Effector memory CD4-positive, alpha-beta T cell (primary cell): ENCODE results near the gene C3orf33.
A peak's percentile ranks its signal among the peaks of the same experiment; 100 is the strongest.
"Not testable (repeated sequence)": the region's sequence is repeated elsewhere in the genome, so short reads cannot be mapped to it uniquely, and the experiment has no call there.

Experiments used
- DNase-seq, 3 donors: peaks; one replicate each; pipeline ENCODE4 v3.0.0-alpha.2; 2020
- H3K27ac ChIP-seq: 2 replicates; pipeline ENCODE4 v1.7.0; 2013; ENCODE audit warnings: mild to moderate bottlenecking, low read length, moderate library complexity; ENCODE audit not compliant: insufficient read depth, poor library complexity, severe bottlenecking
- H3K27me3 ChIP-seq: replicated peaks from 2 replicates; pipeline ENCODE4 v1.7.0; 2013; ENCODE audit warnings: mild to moderate bottlenecking, low read length; ENCODE audit not compliant: insufficient read depth, control insufficient read depth, poor library complexity, severe bottlenecking
- H3K36me3 ChIP-seq: 2 replicates; pipeline ENCODE4 v1.7.0; 2013; ENCODE audit warnings: mild to moderate bottlenecking, low read length, moderate library complexity; ENCODE audit not compliant: control insufficient read depth, insufficient read depth
- H3K4me1 ChIP-seq: 2 replicates; pipeline ENCODE4 v1.7.0; 2013; ENCODE audit warnings: low read length, mild to moderate bottlenecking; ENCODE audit not compliant: control insufficient read depth, insufficient read depth, poor library complexity, severe bottlenecking
- H3K4me3 ChIP-seq: 2 replicates; pipeline ENCODE4 v1.7.0; 2013; ENCODE audit warnings: low read length, low read depth, mild to moderate bottlenecking; ENCODE audit not compliant: insufficient read depth, poor library complexity, severe bottlenecking
- H3K9me3 ChIP-seq: 2 replicates; pipeline ENCODE4 v1.7.0; 2013; ENCODE audit warnings: mild to moderate bottlenecking, low read length, moderate library complexity; ENCODE audit not compliant: control insufficient read depth

The C3orf33 gene

DNA sequence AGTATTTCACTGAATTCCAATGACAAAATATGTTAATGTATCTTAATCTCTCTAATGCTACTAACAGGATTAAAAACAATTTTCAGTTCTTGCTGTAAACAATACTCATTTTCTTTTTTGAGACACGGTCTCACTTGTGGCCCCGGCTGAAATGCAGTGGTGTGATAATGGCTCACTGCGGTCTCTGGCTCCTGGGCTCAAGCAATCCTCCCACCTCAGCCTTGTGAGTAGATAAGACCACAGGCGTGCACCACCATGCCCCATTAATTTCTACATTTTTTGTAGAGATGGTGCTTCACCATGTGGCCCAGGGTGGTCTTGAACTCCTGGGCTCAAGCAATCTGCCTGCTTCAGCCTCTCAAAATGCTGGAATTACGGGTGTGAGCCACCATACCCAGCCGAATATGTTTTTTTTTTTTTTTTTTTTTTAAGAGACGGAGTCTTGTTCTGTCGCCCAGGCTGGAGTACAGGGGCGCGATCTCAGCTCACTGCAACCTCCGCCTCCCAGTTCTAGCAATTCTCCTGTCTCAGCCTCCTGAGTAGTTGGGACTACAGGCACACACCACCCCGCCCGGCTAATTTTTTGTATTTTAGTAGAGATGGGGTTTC is 22.5 kb upstream of the C3orf33 start:
- H3K4me1 ChIP-seq, H3K27ac ChIP-seq, H3K4me3 ChIP-seq, H3K9me3 ChIP-seq, H3K27me3 ChIP-seq, H3K36me3 ChIP-seq, DNase-seq: not testable (repeated sequence)

- no peak overlapping the region for H3K27ac ChIP-seq
- H3K36me3 ChIP-seq = no peaks in the 10 kb centered on the region
- no peaks in the 10 kb centered on the region for H3K9me3 ChIP-seq
- no peaks in the 10 kb centered on the region for H3K27me3 ChIP-seq
- no peaks in the 10 kb centered on the region for H3K4me1 ChIP-seq
- no peak for DNase-seq
- no peak overlapping the region for H3K4me3 ChIP-seq
Measured at GRCh38 chr3:155815030-155815545, 9.0 kb upstream of the C3orf33 start.

DNA sequence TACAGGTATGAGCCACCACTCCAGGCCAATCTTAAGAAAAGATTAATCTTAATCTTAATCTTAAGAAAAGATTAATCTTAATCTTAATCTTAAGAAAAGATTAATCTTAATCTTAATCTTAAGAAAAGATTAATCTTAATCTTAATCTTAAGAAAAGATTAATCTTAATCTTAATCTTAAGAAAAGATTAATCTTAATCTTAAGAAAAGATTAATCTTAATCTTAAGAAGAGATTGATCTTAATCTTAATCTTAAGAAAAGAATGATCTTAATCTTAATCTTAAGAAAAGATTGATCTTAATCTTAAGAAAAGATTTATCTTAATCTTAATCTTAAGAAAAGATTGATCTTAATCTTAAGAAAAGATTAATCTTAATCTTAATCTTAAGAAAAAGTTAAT is 7.1 kb upstream of the C3orf33 start:
- H3K4me3 ChIP-seq, H3K9me3 ChIP-seq, DNase-seq, H3K36me3 ChIP-seq, H3K4me1 ChIP-seq, H3K27ac ChIP-seq, H3K27me3 ChIP-seq: not testable (repeated sequence)

GRCh38 chr3:155809181-155809580 is 3.1 kb upstream of the C3orf33 start:
- no peak for DNase-seq
- Histone ChIP-seq H3K4me3 (no peak overlapping the region), H3K4me1 (peaks cover 9% of the 10 kb centered on the region), H3K27me3 (no peaks in the 10 kb centered on the region), H3K36me3 (no peaks in the 10 kb centered on the region), H3K27ac (no peak overlapping the region), H3K9me3 (no peaks in the 10 kb centered on the region)

- H3K36me3 ChIP-seq = no peaks in the 10 kb centered on the region
- no peaks in the 10 kb centered on the region for H3K9me3 ChIP-seq
Measured at GRCh38 chr3:155807823-155808222, 1.7 kb upstream of the C3orf33 start.

DNA sequence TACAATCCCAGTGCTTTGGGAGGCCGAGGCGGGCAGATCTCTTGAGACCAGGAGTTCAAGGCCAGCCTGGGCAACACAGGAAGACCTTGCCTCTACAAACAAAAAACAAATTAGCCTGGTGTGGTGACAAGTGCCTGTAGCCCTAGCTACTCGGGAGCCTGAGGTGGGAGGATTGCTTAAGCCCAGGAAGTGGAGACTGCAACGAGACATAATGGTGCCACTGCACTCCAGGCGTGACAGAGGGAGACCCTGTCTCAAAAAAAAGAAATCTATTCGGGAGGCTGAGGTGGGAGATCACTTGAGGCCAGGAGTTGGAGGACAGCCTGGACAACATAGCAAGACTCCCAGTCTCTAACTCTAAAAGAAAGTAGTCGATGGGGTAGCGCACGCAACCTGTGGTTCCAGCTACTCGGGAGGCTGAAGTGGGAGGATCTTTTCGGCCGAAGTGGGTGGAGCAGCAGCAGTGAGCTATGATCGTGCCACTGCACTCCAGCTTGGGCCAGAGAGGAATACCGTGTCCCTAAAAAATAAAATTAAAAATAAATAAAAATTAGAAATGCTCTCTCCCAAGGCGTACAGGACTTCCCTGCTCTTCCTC is 775 bp downstream of the C3orf33 start:
- H3K27ac ChIP-seq = peak overlapping the region; percentile 50
- DNase-seq = peak in 1 of 3 donors; percentile 6
- H3K36me3 ChIP-seq = no peaks in the 10 kb centered on the region
- H3K27me3 ChIP-seq = no peaks in the 10 kb centered on the region
- peaks cover 9% of the 10 kb centered on the region for H3K4me1 ChIP-seq
- peak overlapping the region; percentile 59 for H3K4me3 ChIP-seq
- H3K9me3 ChIP-seq = no peaks in the 10 kb centered on the region

More at GRCh38 chr3:155807823-155808222, 1.7 kb upstream of the C3orf33 start:
- Histone ChIP-seq H3K27ac (no peak overlapping the region), H3K27me3 (no peaks in the 10 kb centered on the region), H3K4me1 (peaks cover 9% of the 10 kb centered on the region), H3K4me3 (no peak overlapping the region)
- no peak for DNase-seq

DNA sequence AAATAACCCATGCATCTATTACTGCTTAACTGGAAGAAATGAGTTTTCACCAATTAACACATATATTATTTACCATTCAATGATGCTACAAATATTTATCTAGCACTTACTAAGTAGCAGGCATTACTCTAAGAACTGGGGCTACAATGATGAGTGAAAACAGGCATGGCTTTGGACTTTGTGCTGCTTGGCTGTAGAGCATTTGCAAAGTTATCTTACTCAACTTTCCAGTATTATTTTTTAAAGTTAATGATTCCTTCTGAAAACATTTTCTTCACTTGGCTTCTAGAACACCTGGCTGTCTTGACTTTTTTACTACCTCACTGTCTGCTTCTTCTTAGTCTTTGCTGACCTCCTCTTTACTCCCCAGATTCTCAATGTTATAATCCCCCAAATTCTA is 1.8 kb downstream of the C3orf33 start:
- Histone ChIP-seq H3K4me3 (no peak overlapping the region), H3K9me3 (no peaks in the 10 kb centered on the region), H3K27ac (no peak overlapping the region), H3K4me1 (peaks cover 9% of the 10 kb centered on the region), H3K36me3 (no peaks in the 10 kb centered on the region), H3K27me3 (no peaks in the 10 kb centered on the region)
- no peak for DNase-seq

GRCh38 chr3:155792532-155792931 is 13.5 kb downstream of the C3orf33 start:
- Histone ChIP-seq H3K27ac (no peak overlapping the region), H3K36me3 (peaks cover 11% of the 10 kb centered on the region), H3K27me3 (no peaks in the 10 kb centered on the region), H3K4me3 (no peak overlapping the region), H3K9me3 (no peaks in the 10 kb centered on the region), H3K4me1 (no peaks in the 10 kb centered on the region)
- DNase-seq = no peak

DNA sequence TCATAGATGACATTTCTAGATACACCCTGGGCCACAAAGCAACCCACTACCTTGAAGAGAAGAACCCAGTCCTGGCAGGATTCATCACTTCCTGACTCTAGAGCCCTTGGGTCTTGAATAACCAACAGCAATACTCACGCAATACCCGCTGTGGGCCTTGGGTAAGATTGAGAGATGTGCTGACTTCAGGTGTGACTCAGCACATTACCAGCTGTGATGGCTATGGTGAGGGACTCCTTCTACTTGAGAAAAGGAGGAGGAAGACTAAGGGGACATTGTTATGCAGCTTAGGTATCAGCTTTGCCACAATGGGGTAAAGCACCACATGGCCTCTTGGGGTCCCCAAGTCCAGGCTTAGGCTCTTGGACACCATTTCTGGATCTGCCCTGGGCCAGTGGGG is 14.9 kb downstream of the C3orf33 start:
- Histone ChIP-seq H3K27ac (no peak overlapping the region), H3K36me3 (peaks cover 11% of the 10 kb centered on the region), H3K4me1 (no peaks in the 10 kb centered on the region), H3K9me3 (no peaks in the 10 kb centered on the region), H3K4me3 (no peak overlapping the region), H3K27me3 (no peaks in the 10 kb centered on the region)
- DNase-seq = no peak

DNA sequence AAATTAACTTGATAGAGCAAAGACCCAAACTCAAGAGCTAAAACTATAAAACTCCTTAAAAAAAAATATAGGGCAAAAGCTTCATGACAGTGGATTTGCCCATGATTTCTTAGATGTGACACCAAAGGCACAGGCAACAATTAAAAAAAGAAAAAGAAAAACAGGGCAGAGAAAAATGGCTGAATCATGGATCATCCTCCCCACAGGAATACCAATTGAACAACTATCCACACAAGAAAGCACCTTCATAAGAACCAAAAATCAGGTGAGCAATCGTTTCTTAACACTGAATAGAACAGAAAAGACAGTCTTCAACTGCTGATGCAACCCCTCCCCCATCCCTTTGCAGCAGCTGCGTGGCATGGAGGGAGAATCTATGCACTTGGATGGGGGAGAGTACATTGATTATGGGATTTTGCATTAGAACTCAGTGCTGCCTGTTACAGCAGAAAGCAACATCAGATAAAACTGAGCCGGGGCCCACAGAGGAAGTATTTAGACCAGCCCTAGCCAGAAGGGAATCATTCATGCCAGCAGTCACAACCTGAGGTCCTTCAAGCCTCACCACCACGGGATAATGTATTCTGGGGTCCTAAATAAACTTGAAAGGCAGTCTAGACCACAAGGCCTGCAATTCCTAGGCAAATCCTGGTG is 15.7 kb downstream of the C3orf33 start:
- Histone ChIP-seq H3K4me1 (no peaks in the 10 kb centered on the region), H3K27ac (no peak overlapping the region), H3K27me3 (no peaks in the 10 kb centered on the region), H3K9me3 (no peaks in the 10 kb centered on the region), H3K4me3 (no peak overlapping the region), H3K36me3 (peaks cover 11% of the 10 kb centered on the region)
- DNase-seq = no peak
